Activated CD8-positive, alpha-beta T cell treated with anti-CD3 and anti-CD28 coated beads for 36 hours (primary cell): ENCODE measurements around the gene SRA1. TPM values are rescaled to one million over a fixed set of nuclear protein-coding genes. Genes with fewer than 3 reads are reported as not detected.
"Not testable (repeated sequence)": the region's sequence is repeated elsewhere in the genome, so short reads cannot be mapped to it uniquely, and the experiment has no call there.

ENCODE experiments used
- ATAC-seq: fragments of 200-7000 bp; cut with Tn5 transposase; one replicate; pipeline ENCODE4 v1.10.0; 2021; ENCODE audit warnings: mild to moderate bottlenecking, moderate library complexity
- CTCF ChIA-PET: fragments of 350-600 bp; sonication (Branson Sonifier 250); formaldehyde crosslinking; loops from one replicate; lab custom pipeline; 2021; ENCODE audit warnings: antibody characterized with exemption; lab: Charles Lee
- POLR2A ChIA-PET: fragments of 350-600 bp; sonication (Branson Sonifier 250); formaldehyde crosslinking; loops from one replicate; lab custom pipeline; 2021; ENCODE audit warnings: antibody characterized with exemption; lab: Charles Lee
- DNase-seq: peaks from one replicate; pipeline ENCODE4 v3.0.0-alpha.2; 2020
- H3K27ac Mint-ChIP-seq: one replicate; pipeline ENCODE4 v1.8.0; 2021; ENCODE audit warnings: mild to moderate bottlenecking, mixed read lengths
- H3K27me3 Mint-ChIP-seq: one replicate; pipeline ENCODE4 v1.8.0; 2021; ENCODE audit warnings: mixed read lengths
- H3K36me3 Mint-ChIP-seq: one replicate; pipeline ENCODE4 v1.8.0; 2021; ENCODE audit warnings: low read depth, mixed read lengths
- H3K4me1 Mint-ChIP-seq: one replicate; pipeline ENCODE4 v1.8.0; 2021; ENCODE audit warnings: low read depth, mixed read lengths
- H3K4me3 Mint-ChIP-seq: one replicate; pipeline ENCODE4 v1.8.0; 2021; ENCODE audit warnings: mild to moderate bottlenecking, moderate library complexity, mixed read lengths
- H3K9me3 Mint-ChIP-seq: one replicate; pipeline ENCODE4 v1.8.0; 2021; ENCODE audit warnings: mixed read lengths
- intact Hi-C: fragments of 100-400 bp; cut with micrococcal nuclease; formaldehyde crosslinking; loops from one replicate; pipeline ENCODE4 v1.10.0; 2022
- total RNA-seq, 2 experiments: library from RNA; stranded (reverse); gene quantifications; one replicate each; pipeline ENCODE4 v1.2.3, GENCODE V29; 2021
- TF ChIP-seq, protein P1 (sequence below): fragments of 200-600 bp; IDR thresholded peaks from one replicate; pipeline ENCODE4 v1.8.0; 2022; ENCODE audit warnings: antibody characterized with exemption, mild to moderate bottlenecking

Gene SRA1
- total RNA-seq, 2 experiments from 2014 or later, result 47.8 to 49.5 TPM

- ChIA-PET CTCF (interaction anchor here (0.6 kb wide), 1 partner anchor 58 kb away, joined by 3 read pairs; no protein-coding TSS in a partner anchor), POLR2A (no interaction called here)
- H3K4me1 Mint-ChIP-seq, result peaks cover 4% of the 10 kb centered on the region
- DNase-seq, result no peak
- H3K27me3 Mint-ChIP-seq, result peaks cover 2% of the 10 kb centered on the region
- no peaks in the 10 kb centered on the region for H3K36me3 Mint-ChIP-seq
- intact Hi-C loops, result no loop called here
- H3K4me3 Mint-ChIP-seq, result no peak overlapping the region
- no peak for ATAC-seq
- no peaks in the 10 kb centered on the region for H3K9me3 Mint-ChIP-seq
- TF ChIP-seq, protein P1, sequence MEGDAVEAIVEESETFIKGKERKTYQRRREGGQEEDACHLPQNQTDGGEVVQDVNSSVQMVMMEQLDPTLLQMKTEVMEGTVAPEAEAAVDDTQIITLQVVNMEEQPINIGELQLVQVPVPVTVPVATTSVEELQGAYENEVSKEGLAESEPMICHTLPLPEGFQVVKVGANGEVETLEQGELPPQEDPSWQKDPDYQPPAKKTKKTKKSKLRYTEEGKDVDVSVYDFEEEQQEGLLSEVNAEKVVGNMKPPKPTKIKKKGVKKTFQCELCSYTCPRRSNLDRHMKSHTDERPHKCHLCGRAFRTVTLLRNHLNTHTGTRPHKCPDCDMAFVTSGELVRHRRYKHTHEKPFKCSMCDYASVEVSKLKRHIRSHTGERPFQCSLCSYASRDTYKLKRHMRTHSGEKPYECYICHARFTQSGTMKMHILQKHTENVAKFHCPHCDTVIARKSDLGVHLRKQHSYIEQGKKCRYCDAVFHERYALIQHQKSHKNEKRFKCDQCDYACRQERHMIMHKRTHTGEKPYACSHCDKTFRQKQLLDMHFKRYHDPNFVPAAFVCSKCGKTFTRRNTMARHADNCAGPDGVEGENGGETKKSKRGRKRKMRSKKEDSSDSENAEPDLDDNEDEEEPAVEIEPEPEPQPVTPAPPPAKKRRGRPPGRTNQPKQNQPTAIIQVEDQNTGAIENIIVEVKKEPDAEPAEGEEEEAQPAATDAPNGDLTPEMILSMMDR, result no peak
- H3K27ac Mint-ChIP-seq, result no peak overlapping the region
Measured at GRCh38 chr5:140594169-140594568, 36.9 kb upstream of the SRA1 start.

DNA sequence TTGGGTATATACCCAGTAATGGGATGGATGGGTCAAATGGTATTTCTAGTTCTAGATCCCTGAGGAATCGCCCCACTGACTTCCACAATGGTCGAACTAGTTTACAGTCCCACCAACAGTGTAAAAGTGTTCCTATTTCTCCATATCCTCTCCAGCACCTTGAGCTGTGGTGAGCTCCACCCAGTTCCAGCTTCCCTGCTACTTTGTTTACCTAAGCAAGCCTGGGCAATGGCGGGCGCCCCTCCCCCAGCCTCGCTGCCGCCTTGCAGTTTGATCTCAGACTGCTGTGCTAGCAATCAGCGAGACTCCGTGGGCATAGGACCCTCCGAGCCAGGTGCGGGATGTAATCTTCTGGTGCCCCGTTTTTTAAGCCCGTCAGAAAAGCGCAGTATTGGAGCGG is 35.8 kb upstream of the SRA1 start:
- intact Hi-C loops, H3K4me3 Mint-ChIP-seq, POLR2A ChIA-PET, H3K27me3 Mint-ChIP-seq, CTCF ChIA-PET, ATAC-seq, H3K4me1 Mint-ChIP-seq, DNase-seq, H3K27ac Mint-ChIP-seq, H3K9me3 Mint-ChIP-seq, H3K36me3 Mint-ChIP-seq: not testable (repeated sequence)

GRCh38 chr5:140591747-140592372 is 34.6 kb upstream of the SRA1 start:
- intact Hi-C loops, result no loop called here
- ChIA-PET POLR2A (interaction anchor here (1.3 kb wide), 1 partner anchor 99 kb away, joined by 3 read pairs; the partner anchor contains the start of genes HARS1 and HARS2), CTCF (no interaction called here)
- H3K9me3 Mint-ChIP-seq, result no peaks in the 10 kb centered on the region
- TF ChIP-seq, protein P1, result no peak
- peaks cover 4% of the 10 kb centered on the region for H3K4me1 Mint-ChIP-seq
- H3K27ac Mint-ChIP-seq, result no peak overlapping the region
- H3K27me3 Mint-ChIP-seq, result peaks cover 2% of the 10 kb centered on the region
- no peak overlapping the region for H3K4me3 Mint-ChIP-seq
- H3K36me3 Mint-ChIP-seq, result no peaks in the 10 kb centered on the region
- no peak for ATAC-seq
- no peak for DNase-seq

DNA sequence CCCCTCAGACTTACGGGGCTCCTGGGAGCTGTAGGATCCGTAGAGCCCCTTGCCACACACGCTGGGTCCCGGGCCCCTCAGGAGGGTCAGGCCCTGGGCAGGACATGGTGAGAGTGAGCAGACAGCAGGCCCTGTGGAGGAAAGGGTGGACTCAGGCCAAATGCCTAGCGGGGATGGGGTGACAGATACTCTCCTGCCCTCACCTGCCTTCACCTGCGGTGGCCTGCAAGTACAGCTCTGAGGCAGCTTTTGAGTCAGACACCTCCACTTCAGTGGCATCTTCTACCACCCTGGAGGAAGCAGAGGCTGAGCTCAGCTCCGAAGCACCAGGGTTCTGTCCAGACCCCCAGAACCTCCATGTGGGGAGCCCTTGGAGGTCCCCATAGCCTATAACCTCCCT is 33.6 kb upstream of the SRA1 start:
- peaks cover 2% of the 10 kb centered on the region for H3K27me3 Mint-ChIP-seq
- H3K4me3 Mint-ChIP-seq, result no peak overlapping the region
- ChIA-PET POLR2A (interaction anchor here (1.3 kb wide), 1 partner anchor 100 kb away, joined by 3 read pairs; the partner anchor contains the start of genes HARS1 and HARS2), CTCF (no interaction called here)
- intact Hi-C loops, result no loop called here
- no peak for DNase-seq
- H3K36me3 Mint-ChIP-seq, result no peaks in the 10 kb centered on the region
- no peak overlapping the region for H3K27ac Mint-ChIP-seq
- H3K9me3 Mint-ChIP-seq, result no peaks in the 10 kb centered on the region
- TF ChIP-seq, protein P1, result no peak
- peaks cover 4% of the 10 kb centered on the region for H3K4me1 Mint-ChIP-seq
- ATAC-seq, result no peak

GRCh38 chr5:140588311-140589070 is 31.2 kb upstream of the SRA1 start:
- TF ChIP-seq, protein P1, result no peak
- H3K4me1 Mint-ChIP-seq, result no peaks in the 10 kb centered on the region
- no peaks in the 10 kb centered on the region for H3K9me3 Mint-ChIP-seq
- POLR2A ChIA-PET, result no interaction called here
- no peaks in the 10 kb centered on the region for H3K36me3 Mint-ChIP-seq
- H3K4me3 Mint-ChIP-seq, result no peak overlapping the region
- DNase-seq (no peak), ATAC-seq (no peak)
- no peak overlapping the region for H3K27ac Mint-ChIP-seq
- intact Hi-C loops, result no loop called here
- peaks cover under 1% of the 10 kb centered on the region for H3K27me3 Mint-ChIP-seq
- CTCF ChIA-PET, result interaction anchor here (1.2 kb wide), 1 partner anchor 348 kb away, joined by 3 read pairs; no protein-coding TSS in a partner anchor
